LNCAP (cell line): ENCODE measurements around the gene DNAAF8.

Source experiments
- TF ChIP-seq, protein P1 (sequence below): fragments of 450-650 bp; IDR thresholded peaks from 2 replicates; pipeline ENCODE4 v1.5.1; 2017; ENCODE audit warnings: mild to moderate bottlenecking

DNAAF8 gene

DNA sequence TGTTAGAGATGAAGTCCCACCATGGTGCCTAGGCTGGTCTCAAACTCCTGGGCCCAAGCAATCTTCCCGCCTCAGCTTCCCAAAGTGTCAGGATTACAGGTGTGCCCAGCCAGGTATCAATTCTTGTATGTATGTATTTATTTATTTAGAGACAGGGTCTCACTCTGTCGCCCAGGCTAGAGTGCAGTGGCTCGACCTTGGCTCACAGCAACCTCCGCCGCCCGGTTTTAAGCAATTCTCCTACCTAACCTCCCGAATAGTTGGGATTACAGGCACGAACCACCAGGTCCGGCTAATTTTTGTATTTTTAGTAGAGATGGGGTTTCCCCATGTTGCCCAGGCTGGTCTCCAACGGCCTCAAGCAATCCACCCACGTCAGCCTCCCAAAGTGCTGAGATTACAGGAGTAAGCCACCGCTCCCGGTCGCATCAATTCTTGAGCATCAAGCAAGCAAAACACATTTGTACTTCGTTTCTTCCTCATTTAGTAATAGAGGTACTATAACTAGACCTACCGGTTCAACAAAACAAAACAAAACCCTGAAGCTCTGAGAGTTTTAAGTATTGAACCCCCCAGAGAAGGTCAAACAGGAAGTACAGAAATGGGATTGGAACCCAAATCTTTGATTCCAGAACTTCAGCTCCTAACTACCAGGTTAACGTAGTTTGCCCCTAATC, 33.7 kb downstream of the DNAAF8 start:
- TF ChIP-seq, protein P1, sequence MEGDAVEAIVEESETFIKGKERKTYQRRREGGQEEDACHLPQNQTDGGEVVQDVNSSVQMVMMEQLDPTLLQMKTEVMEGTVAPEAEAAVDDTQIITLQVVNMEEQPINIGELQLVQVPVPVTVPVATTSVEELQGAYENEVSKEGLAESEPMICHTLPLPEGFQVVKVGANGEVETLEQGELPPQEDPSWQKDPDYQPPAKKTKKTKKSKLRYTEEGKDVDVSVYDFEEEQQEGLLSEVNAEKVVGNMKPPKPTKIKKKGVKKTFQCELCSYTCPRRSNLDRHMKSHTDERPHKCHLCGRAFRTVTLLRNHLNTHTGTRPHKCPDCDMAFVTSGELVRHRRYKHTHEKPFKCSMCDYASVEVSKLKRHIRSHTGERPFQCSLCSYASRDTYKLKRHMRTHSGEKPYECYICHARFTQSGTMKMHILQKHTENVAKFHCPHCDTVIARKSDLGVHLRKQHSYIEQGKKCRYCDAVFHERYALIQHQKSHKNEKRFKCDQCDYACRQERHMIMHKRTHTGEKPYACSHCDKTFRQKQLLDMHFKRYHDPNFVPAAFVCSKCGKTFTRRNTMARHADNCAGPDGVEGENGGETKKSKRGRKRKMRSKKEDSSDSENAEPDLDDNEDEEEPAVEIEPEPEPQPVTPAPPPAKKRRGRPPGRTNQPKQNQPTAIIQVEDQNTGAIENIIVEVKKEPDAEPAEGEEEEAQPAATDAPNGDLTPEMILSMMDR, result no peak

- TF ChIP-seq, protein P1, result no peak
These were observed 34.4 kb downstream of the DNAAF8 start for GRCh38 chr16:4768549-4769305.

DNA sequence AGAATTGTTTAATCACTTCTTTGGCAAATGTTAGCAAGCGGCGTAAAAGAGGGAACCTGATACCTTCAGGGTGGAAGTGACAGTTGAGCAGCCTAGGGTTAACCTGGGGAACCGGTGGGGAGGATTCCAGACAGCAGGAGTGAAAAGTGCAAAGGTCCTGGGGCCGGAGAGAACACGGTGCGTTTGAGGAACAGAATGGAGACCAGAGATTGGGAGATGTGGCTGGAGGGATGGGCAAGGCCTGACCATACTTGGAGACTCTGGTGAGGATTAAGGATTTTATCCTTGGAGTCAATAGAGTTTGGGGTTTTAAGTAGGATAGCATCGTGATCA, 34.9 kb downstream of the DNAAF8 start:
- TF ChIP-seq, protein P1, result no peak

- TF ChIP-seq, protein P1, result no peak
These were observed 37.3 kb downstream of the DNAAF8 start for GRCh38 chr16:4771646-4772045.

- TF ChIP-seq, protein P1, result no peak
These were observed 38.0 kb downstream of the DNAAF8 start for GRCh38 chr16:4772351-4772750.

GRCh38 chr16:4775005-4775404, 40.7 kb downstream of the DNAAF8 start:
- TF ChIP-seq, protein P1, result no peak

DNA sequence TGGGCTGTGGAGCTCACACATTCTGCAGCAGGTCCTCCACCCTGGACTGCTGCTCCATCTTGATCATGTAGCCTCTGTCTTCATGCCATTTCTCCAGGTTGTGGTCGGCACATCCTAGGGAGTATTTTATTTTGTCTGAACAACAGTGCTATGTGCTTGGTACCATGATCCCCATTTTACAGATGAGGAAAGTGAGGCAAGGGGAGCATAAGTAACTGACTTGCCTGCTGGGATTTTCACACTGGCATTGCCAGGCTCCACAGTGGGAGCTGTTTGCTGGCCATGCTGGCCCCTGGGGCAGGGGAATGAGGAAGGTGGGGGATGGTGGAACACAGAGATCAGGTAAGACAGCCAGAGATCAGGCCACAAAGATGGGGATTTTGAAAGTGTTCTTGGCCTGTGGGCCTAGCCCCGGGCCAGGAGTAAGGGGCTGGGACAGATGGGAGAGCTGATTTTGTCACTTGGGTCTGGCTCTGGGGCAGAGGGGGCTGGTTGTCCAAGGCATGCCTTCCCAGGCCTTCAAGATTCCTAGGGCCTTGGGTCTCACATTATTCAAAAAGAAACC, 41.9 kb downstream of the DNAAF8 start:
- TF ChIP-seq, protein P1, result no peak
